A172 (cell line): ENCODE data around the gene HOXB8. TPM values are rescaled to one million over a fixed set of nuclear protein-coding genes. Genes with fewer than 3 reads are reported as not detected.
A peak's percentile ranks its signal among the peaks of the same experiment; 100 is the strongest.

ENCODE experiments used
- DNase-seq: peaks from one replicate; pipeline ENCODE4 v3.0.0-alpha.2; 2015; ENCODE audit warnings: low spot score
- total RNA-seq: library from RNA; depleted of rRNA; stranded (reverse); fragments of >200 nt; shearing (Covaris generic); gene quantifications from 2 replicates; pipeline ENCODE4 v1.2.3, GENCODE V29; 2014

HOXB8 gene
- total RNA-seq, 1 experiment from 2014 or later, result 56.0 TPM

DNA sequence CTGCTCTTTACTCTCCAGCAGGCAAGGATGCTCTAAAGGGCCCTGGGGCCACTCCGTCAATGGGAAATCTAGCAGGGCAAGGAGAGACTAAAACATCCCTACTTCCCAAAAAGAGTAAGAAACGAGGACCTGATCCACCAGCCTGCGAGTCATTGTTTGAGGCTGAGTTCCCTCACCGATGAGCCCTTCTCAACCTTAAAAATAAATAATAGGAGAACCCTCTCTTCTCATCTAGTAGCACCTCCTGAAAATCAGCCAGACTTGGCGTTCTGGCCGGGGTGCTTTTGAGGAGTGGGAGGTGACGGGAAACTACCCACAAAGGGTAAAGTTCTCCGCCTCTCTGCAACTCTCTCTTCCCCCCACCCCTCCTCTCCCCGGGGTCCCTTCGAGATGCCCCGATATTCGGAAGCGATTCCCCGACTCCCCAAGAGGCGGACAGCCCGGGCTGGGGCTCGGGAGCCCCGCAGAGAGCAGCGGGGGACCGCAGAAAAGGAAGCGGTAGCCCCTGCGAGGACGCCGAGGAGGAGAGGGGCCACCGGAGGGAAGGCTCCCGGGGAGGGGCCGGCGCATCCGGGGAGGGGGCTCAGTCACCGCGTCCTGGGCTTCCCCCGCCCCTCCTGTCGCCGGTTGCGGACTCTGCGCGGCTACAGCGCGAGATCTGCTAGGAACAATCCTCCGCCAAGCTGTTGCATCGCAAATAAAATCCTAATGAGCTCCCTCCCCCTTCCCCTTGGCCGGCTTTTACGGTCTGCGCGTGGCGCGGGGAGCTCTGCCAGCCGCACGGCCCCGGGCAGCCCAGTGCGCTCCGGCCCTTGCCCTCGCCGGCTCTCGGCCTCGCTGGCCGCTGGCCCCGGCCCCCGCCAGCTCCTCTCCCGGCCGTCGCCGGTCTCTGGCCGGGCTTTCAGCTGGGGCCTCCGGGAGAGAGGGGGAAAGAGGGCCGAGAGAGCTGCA is 9.7 kb upstream of the HOXB8 start:
- DNase-seq, result peak; percentile 39

DNA sequence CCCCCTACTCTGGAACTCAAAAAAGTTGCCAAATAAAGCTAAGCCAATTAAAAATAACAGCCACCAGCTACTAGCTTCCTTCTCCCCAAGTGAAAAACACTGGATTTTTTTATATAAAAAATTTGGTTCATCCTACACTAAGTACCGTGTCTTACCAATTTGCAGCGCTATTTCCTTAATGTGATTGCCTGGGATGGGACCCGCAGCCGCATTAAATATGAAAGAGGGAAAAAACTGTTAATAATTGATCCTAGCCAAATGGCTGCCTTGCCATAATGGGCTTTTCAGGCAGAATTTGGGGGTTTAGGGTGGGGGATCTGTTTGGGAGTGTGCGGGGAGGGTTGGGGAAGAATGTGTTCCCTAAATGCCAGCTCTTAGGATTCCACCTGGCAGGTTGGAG is 9.0 kb upstream of the HOXB8 start:
- no peak for DNase-seq

GRCh38 chr17:48623583-48623982 is 8.5 kb upstream of the HOXB8 start:
- DNase-seq, result no peak

DNA sequence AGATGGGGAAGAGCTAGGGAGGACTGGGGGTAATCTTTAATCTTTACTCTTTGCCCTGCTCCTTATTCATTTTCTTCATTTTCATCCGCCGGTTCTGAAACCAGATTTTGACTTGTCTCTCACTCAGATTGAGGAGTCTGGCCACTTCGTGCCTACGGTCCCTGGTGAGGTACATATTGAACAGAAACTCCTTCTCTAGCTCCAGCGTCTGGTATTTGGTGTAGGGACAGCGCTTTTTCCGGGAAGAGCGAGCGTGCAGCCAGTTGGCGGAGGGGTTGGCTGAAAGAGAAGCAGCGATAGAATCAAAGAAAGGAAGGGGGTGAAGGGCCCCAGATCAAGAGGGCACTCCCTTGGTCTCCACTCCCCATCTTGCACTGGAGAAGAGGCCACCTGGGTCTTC is 7.8 kb upstream of the HOXB8 start:
- no peak for DNase-seq

GRCh38 chr17:48621410-48622392 is 6.6 kb upstream of the HOXB8 start:
- DNase-seq, result no peak

DNA sequence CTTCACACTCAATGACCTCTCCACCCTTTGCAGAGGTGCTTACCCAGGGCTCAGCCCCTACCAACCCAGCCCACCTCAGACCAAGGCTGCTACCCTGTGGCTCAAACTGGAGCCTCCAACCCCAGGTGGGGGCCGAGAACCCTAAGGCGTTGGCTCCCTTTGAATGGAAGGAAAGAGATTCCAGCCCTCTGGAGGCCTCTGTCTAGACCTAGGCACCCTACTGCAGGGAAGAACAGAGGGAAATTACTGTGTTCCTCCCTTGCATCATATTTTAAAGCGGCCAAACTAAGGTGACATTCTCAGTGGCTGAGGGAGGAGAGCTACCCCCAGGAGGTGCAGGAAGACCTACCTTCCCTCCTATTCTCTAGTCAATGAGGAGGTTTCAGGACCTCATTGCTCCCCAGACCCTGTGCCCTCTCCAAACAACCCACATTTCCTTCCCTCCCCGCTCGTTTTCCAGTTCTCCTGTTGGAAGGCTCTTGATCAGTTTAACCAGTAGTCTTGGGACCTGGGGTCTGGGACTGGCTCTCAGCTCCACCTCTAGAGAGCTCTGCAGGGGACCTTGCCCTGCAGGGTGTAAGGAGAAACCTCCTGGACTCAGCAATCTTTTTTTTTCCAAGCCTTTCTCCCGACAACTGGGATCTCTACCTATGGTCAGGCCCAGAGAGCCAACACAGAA is 5.5 kb upstream of the HOXB8 start:
- DNase-seq, result no peak

DNA sequence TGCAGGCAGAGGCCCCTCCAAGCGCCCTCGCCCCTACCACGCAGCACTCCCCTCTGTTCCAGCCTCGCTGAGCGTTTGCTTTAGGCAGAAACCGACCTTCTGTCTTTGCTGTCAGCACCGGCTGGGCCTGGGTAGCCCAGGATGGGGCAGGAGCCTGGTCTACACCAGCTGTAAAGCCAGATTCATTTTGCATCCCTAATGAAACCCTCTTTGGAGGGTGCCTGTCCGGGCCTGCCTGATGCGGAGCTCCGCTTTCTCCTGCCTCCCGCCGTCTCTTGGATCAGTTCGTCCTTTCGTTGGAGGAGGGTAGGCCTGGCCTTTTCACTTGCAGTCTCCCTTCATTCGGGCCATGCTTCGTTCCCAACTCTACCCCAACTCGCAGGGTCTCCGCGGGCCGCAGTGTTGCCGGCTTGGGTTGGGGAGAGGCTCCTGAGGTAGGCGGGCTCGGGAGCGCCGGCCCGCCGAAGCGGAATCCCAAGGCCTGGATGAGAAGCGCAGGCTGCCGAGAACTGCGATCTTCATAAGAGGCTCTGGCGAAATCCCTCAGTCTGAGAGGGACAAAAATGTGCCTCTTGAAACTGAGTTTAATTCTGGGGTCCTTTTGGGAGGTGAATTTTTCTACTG is 4.8 kb upstream of the HOXB8 start:
- DNase-seq, result no peak

DNA sequence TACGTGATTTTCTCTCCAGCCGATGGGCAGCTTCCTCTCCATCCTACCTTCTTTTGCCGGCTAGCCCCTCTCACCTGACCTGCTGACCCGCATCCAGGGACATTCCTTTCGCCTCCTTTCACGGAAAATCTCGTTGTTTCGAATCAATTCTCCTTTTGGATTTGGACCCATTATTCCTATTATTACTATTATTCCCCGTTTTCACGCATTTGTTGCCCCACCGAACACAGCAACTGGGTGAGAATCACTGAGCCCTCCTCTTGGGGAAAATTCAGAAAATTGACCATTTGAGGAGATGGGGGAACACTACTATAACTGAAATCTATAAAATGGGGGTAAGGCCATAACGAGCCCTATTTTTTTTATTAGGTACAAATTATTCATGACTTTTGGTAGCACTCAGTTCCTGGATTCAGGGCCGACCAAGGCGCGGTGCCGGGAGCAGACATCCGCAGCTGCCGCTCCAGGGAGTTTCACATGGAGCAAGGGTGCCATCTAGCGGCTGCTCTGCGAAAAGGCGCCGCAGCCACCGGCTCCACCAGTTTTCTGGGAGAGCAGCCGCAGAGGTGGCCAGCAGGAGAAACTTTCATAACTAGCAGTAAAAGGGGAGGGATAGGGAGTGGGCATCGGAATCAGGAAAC is 3.3 kb upstream of the HOXB8 start:
- DNase-seq, result peak; percentile 92

DNA sequence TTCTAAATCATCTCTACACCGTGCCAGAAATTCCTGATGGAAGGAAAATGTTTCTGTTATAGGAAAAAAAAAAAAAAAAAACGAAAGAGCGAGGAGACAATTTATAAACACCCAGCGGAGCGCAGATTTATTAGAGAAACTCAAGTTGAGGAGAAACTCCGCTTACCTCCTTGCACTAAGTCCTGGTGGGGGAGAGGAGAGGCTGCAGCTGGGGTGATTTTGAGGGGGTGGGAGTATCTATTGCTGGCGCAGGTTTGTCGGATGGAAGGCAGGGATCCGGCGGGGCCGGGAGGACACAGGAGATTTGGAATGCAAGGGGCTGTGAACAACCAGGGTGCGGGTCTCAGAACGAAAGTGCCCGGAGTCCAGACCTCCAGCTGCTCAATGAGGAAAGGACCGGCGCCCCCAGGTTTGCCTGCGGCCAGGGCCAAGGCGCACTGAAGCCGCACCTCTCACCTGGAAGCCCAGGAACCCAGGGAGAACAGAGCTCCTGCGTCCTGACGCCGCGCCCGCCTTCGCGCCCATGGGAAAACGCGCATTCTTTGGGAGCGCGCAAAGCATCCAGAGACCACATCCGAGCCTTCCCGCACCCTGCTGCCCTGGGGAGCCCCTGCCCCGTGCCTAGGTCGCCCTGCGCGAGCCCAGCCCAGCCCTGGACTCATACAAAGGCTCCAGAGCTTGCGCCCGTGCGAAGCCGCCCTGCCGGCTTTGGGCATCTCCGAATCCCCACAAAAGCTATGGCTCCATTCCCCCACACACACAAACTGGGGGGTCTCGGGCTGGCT is 2.6 kb upstream of the HOXB8 start:
- DNase-seq, result peak; percentile 39

DNA sequence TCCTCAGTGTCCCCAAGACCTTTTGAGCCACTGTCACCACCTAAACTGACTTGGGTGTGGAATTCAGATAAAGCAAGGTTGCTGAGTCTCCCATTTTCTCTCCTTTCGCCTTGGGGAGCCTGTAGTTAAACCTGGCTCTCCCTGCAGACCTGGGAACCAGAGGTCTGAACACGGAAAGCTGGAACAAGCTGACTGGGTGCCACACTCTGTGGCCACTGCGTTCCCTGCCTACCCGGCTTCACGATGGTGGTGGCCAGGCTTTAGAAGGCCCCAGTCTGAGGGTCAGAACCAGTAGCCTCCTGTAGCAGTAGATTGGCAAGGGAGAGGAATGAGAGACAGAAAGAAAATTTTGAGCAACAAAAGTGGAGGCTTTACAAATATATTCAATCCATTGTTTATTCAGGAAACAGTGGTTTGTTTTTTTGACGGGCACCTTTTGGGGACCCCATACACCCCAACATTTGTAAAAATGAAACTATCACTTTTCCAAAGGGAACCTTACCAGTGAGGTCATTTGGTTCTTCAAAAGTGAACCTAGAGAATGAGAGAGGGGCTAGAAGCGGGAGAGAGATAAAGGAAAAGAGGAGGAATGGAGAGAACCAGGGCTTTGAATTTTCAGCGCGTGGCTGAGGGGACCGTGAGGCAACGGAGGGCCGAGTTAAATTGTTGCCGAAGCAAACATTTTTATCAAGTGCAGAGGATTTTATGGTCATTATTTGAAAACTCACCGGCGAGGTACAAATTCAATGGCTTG is 1.8 kb upstream of the HOXB8 start:
- peak; percentile 50 for DNase-seq

DNA sequence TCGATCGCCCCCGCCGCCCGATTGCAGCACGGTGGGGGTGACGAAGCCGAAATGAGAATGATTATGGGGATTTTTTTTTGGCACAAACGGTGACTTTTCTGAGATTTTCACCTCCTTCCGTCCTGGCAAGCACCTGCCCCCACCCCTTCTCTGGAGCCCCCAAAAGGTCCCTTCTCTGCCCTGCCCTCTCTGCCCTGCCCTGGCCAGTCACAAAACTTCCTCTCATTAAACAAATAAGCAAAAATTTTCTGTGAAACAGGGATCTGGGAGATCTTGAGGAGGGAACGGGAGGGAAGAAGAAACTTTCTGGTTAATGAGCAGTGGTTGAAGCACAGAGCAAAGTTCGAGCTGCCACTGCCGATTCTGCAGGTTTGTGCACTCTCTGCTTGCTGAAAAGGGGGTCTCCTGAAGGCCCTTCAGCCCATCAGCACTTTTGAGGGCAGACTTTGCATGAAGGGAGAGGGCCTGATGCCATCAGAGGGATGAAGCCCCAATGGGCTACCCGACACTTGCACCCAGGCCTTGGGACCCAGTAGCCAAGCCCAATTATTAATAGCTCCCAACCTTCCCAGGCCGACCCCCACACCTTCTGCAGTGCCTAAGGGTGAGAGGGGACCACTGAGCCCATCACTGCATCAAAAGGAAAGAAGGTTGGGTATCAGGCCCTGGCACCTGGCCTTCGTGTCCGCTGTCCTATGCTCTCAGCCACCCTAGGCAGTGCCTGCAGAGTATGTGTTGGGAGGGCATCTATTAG is 1.0 kb upstream of the HOXB8 start:
- DNase-seq, result peak; percentile 52

DNA sequence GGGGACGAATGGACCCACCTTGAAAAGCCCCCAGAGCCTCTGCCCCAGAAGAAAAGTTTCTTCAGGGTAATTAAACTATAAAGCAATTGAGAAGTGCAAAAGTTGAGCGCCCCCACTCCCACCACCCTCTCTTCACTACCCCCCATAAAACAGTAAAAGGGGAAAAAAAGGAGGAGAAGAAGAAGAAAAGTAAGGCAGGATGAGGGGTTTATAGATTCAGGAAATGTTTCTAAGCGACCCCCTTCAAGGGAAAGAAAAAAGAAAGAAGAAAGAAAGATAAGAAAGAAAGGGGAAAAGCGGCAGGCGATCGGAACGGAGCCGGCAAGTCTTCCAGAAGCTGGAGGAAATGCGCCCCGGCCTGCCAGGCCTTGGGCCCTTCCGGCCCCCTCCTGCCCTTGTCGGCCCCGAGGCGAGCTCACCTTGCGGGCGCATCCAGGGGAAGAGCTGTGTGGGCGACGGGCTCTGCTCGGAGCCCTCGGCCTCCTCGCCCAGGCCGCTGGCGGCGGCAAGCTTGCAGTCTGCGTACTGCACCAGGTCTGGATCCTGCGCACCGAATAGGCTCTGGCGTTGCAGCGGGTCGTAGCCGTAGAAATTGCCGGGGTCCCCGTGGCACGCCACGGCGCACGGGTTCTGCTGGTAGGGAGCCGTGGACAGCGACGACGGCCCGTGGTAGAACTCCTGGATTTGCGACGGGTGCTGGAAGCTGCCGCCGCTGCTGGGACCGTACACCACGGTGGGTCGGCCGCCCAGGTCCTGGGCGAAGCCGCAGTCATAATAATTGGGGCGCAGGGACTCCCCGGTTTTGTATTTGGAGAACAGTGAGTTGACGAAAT is 1.0 kb downstream of the HOXB8 start:
- peak; percentile 17 for DNase-seq

GRCh38 chr17:48612854-48613691 is 2.0 kb downstream of the HOXB8 start:
- peak; percentile 41 for DNase-seq

- peak; percentile 31 for DNase-seq
These were observed 2.6 kb downstream of the HOXB8 start for GRCh38 chr17:48612456-48612853.

GRCh38 chr17:48611681-48612455 is 3.2 kb downstream of the HOXB8 start:
- peak; percentile 60 for DNase-seq

- DNase-seq, result peak; percentile 34
These were observed 3.9 kb downstream of the HOXB8 start for GRCh38 chr17:48611213-48611612.
